ENCODE measurements around the gene MYL6B.

- TF ChIP-seq CTCF (conservative IDR thresholded peaks at IDR 0.05; ENCODE audit: low read depth, low read length) (no peak), POLR2A (IDR thresholded peaks at IDR 0.05; ENCODE audit: low read depth, low read length) (no peak)
Measured at GRCh38 chr12:56122637-56123036, 29.8 kb upstream of the MYL6B start.

Measured in IMR-90 (cell line).